ENCODE results near the gene LHX5. TPM values are rescaled to one million over a fixed set of nuclear protein-coding genes. Genes with fewer than 3 reads are reported as not detected.

Gene LHX5
- total and polyA plus RNA-seq, 2 experiments from 2014 or later = not detected

GRCh38 chr12:113445544-113446171 is 26.0 kb downstream of the LHX5 start:
- no peak overlapping the region for H3K4me3 ChIP-seq
- peak in 1 of 2 donors; percentile 26 for DNase-seq (ENCODE audit: low read depth in 1 of 2, low spot score in 1 of 2)
- no peaks in the 10 kb centered on the region for H3K4me1 ChIP-seq (ENCODE audit: low read depth)
- peaks cover 58% of the 10 kb centered on the region for H3K27me3 ChIP-seq
- no peak overlapping the region for H3K27ac ChIP-seq
- no peak for TF ChIP-seq CTCF (IDR thresholded peaks at IDR 0.05; ENCODE audit: low read depth, low read length)
- H3K9me3 ChIP-seq (ENCODE audit: low read depth) = no peaks in the 10 kb centered on the region
- H3K36me3 ChIP-seq = no peaks in the 10 kb centered on the region

GRCh38 chr12:113443030-113443539 is 28.6 kb downstream of the LHX5 start:
- no peaks in the 10 kb centered on the region for H3K9me3 ChIP-seq (ENCODE audit: low read depth)
- TF ChIP-seq CTCF (IDR thresholded peaks at IDR 0.05; ENCODE audit: low read depth, low read length) = no peak
- H3K4me1 ChIP-seq (ENCODE audit: low read depth) = no peaks in the 10 kb centered on the region
- peaks cover 65% of the 10 kb centered on the region for H3K27me3 ChIP-seq
- no peak overlapping the region for H3K27ac ChIP-seq
- no peaks in the 10 kb centered on the region for H3K36me3 ChIP-seq
- no peak for DNase-seq (ENCODE audit: low read depth in 1 of 2, low spot score in 1 of 2)
- no peak overlapping the region for H3K4me3 ChIP-seq

- peak in 1 of 2 donors; percentile 45 for DNase-seq (ENCODE audit: low read depth in 1 of 2, low spot score in 1 of 2)
- Histone ChIP-seq H3K4me1 (ENCODE audit: low read depth) (no peaks in the 10 kb centered on the region), H3K27ac (no peak overlapping the region), H3K9me3 (ENCODE audit: low read depth) (no peaks in the 10 kb centered on the region), H3K27me3 (peaks cover 68% of the 10 kb centered on the region), H3K36me3 (no peaks in the 10 kb centered on the region), H3K4me3 (no peak overlapping the region)
- TF ChIP-seq CTCF (IDR thresholded peaks at IDR 0.05; ENCODE audit: low read depth, low read length) = no peak
Measured at GRCh38 chr12:113440947-113441782, 30.5 kb downstream of the LHX5 start.

GRCh38 chr12:113440336-113440735 is 31.3 kb downstream of the LHX5 start:
- TF ChIP-seq CTCF (IDR thresholded peaks at IDR 0.05; ENCODE audit: low read depth, low read length) = no peak
- H3K27ac ChIP-seq = no peak overlapping the region
- H3K27me3 ChIP-seq = peaks cover 60% of the 10 kb centered on the region
- H3K4me3 ChIP-seq = no peak overlapping the region
- H3K36me3 ChIP-seq = no peaks in the 10 kb centered on the region
- no peaks in the 10 kb centered on the region for H3K9me3 ChIP-seq (ENCODE audit: low read depth)
- H3K4me1 ChIP-seq (ENCODE audit: low read depth) = no peaks in the 10 kb centered on the region
- DNase-seq (ENCODE audit: low read depth in 1 of 2, low spot score in 1 of 2) = no peak

- H3K27me3 ChIP-seq = peaks cover 53% of the 10 kb centered on the region
- H3K4me3 ChIP-seq = no peak overlapping the region
- DNase-seq (ENCODE audit: low read depth in 1 of 2, low spot score in 1 of 2) = peak; percentile 52 to 83
- H3K36me3 ChIP-seq = no peaks in the 10 kb centered on the region
- peak; percentile 83 for TF ChIP-seq CTCF (IDR thresholded peaks at IDR 0.05; ENCODE audit: low read depth, low read length)
- no peaks in the 10 kb centered on the region for H3K4me1 ChIP-seq (ENCODE audit: low read depth)
- no peak overlapping the region for H3K27ac ChIP-seq
- no peaks in the 10 kb centered on the region for H3K9me3 ChIP-seq (ENCODE audit: low read depth)
Measured at GRCh38 chr12:113439606-113440030, 32.1 kb downstream of the LHX5 start.
